Cardiac fibroblast (primary cell): Measurements from ENCODE around the gene CARD19.

Experiments
- DNase-seq, 2 donors: peaks; one replicate each; pipeline versions ENCODE4 v3.0.0 to v3.0.0-alpha.2; 2010; ENCODE audit warnings: low read depth in 2 of 2
- H3K4me3 ChIP-seq, 2 donors: replicated peaks in 1 of 2; 1 replicate in 1 of 2; 2 replicates in 1 of 2; pipeline ENCODE4 v1.5.1; 2011; ENCODE audit warnings: low read depth in 2 of 2, low read length in 2 of 2, mild to moderate bottlenecking in 2 of 2, moderate library complexity in 1 of 2
- CTCF ChIP-seq: IDR thresholded peaks from one replicate; pipeline ENCODE4 v1.5.1; 2011; ENCODE audit warnings: low read depth, mild to moderate bottlenecking, low read length, inconsistent platforms

Gene CARD19

GRCh38 chr9:93053781-93054331 lies 42.2 kb upstream of the CARD19 start:
- DNase-seq: no peak
- no peak overlapping the region for H3K4me3 ChIP-seq
- no peak for TF ChIP-seq CTCF

- no peak overlapping the region for H3K4me3 ChIP-seq
- DNase-seq: no peak
- TF ChIP-seq CTCF: no peak
Measured at GRCh38 chr9:93054758-93055704, 41.0 kb upstream of the CARD19 start.

- H3K4me3 ChIP-seq: no peak overlapping the region
- TF ChIP-seq CTCF: no peak
- no peak for DNase-seq
Measured at GRCh38 chr9:93057042-93057702, 38.8 kb upstream of the CARD19 start.

GRCh38 chr9:93057703-93058354 lies 38.2 kb upstream of the CARD19 start:
- TF ChIP-seq CTCF: no peak
- H3K4me3 ChIP-seq: no peak overlapping the region
- no peak for DNase-seq

- TF ChIP-seq CTCF: no peak
- H3K4me3 ChIP-seq: peak within 1 kb of the TSS; percentile 28 to 30
- peak; percentile 9 to 71 for DNase-seq
Measured at GRCh38 chr9:93058355-93059010, 37.5 kb upstream of the CARD19 start, which contains the start of gene SUSD3. TSS of gene SUSD3 (plus strand) at chr9:93058701. CDS start at chr9:93058743, 42 bp downstream.
